ENCODE data around the gene HSPB1. TPM values are rescaled to one million over a fixed set of nuclear protein-coding genes. Genes with fewer than 3 reads are reported as not detected.
A peak's percentile ranks its signal among the peaks of the same experiment; 100 is the strongest.

Gene HSPB1
- 188 TPM for total RNA-seq
- 1,000 to 10,000 TPM; 1,028 to 2,022 (median 1,528) TPM for polyA plus RNA-seq (ENCODE audit: insufficient read depth in 1 of 8, insufficient read length in 8 of 8, low replicate concordance in 1 of 8)
- long read RNA-seq, donor 1, transcript HSPB1-203 (2 exons, 1,455 nt), result minor isoform, 19 of 542 reads
- long read RNA-seq, donor 1, transcript HSPB1-201 (3 exons, 909 nt), result major isoform, 492 of 542 reads
- long read RNA-seq, donor 1, partial matches to known transcripts, result 24 of 542 reads
- long read RNA-seq, donor 1, other reads (novel, unspliced or antisense), result 7 of 542 reads
- long read RNA-seq, donor 2, transcript HSPB1-203 (2 exons, 1,455 nt), result minor isoform, 12 of 150 reads
- long read RNA-seq, donor 2, transcript HSPB1-201 (3 exons, 909 nt), result major isoform, 138 of 150 reads
- long read RNA-seq, donor 2, partial matches to known transcripts, result 0 of 150 reads
- long read RNA-seq, donor 2, other reads (novel, unspliced or antisense), result 0 of 150 reads
- long read RNA-seq, donor 3, transcript HSPB1-201 (3 exons, 909 nt), result major isoform, 1,128 of 1,169 reads
- long read RNA-seq, donor 3, transcript HSPB1-203 (2 exons, 1,455 nt), result minor isoform, 27 of 1,169 reads
- long read RNA-seq, donor 3, partial matches to known transcripts, result 6 of 1,169 reads
- long read RNA-seq, donor 3, other reads (novel, unspliced or antisense), result 8 of 1,169 reads
- long read RNA-seq, donor 4, transcript HSPB1-201 (3 exons, 909 nt), result major isoform, 1,107 of 1,332 reads
- long read RNA-seq, donor 4, transcript HSPB1-203 (2 exons, 1,455 nt), result minor isoform, 109 of 1,332 reads
- long read RNA-seq, donor 4, partial matches to known transcripts, result 108 of 1,332 reads
- long read RNA-seq, donor 4, other reads (novel, unspliced or antisense), result 8 of 1,332 reads
- long read RNA-seq, donor 5, transcript HSPB1-201 (3 exons, 909 nt), result major isoform, 1,914 of 2,193 reads
- long read RNA-seq, donor 5, transcript HSPB1-203 (2 exons, 1,455 nt), result minor isoform, 82 of 2,193 reads
- long read RNA-seq, donor 5, partial matches to known transcripts, result 164 of 2,193 reads
- long read RNA-seq, donor 5, other reads (novel, unspliced or antisense), result 33 of 2,193 reads
- long read RNA-seq, donor 6, transcript HSPB1-201 (3 exons, 909 nt), result major isoform, 2,335 of 2,504 reads
- long read RNA-seq, donor 6, transcript HSPB1-203 (2 exons, 1,455 nt), result minor isoform, 114 of 2,504 reads
- long read RNA-seq, donor 6, partial matches to known transcripts, result 31 of 2,504 reads
- long read RNA-seq, donor 6, other reads (novel, unspliced or antisense), result 24 of 2,504 reads
- long read RNA-seq, donor 7, transcript HSPB1-203 (2 exons, 1,455 nt), result minor isoform, 107 of 1,261 reads
- long read RNA-seq, donor 7, transcript HSPB1-201 (3 exons, 909 nt), result major isoform, 1,121 of 1,261 reads
- long read RNA-seq, donor 7, partial matches to known transcripts, result 13 of 1,261 reads
- long read RNA-seq, donor 7, other reads (novel, unspliced or antisense), result 20 of 1,261 reads
- long read RNA-seq, donor 8, transcript HSPB1-201 (3 exons, 909 nt), result major isoform, 828 of 1,074 reads
- long read RNA-seq, donor 8, transcript HSPB1-203 (2 exons, 1,455 nt), result minor isoform, 72 of 1,074 reads
- long read RNA-seq, donor 8, partial matches to known transcripts, result 157 of 1,074 reads
- long read RNA-seq, donor 8, other reads (novel, unspliced or antisense), result 17 of 1,074 reads
- long read RNA-seq, donor 9, transcript HSPB1-203 (2 exons, 1,455 nt), result minor isoform, 80 of 1,151 reads
- long read RNA-seq, donor 9, transcript HSPB1-201 (3 exons, 909 nt), result major isoform, 1,057 of 1,151 reads
- long read RNA-seq, donor 9, partial matches to known transcripts, result 5 of 1,151 reads
- long read RNA-seq, donor 9, other reads (novel, unspliced or antisense), result 9 of 1,151 reads
- long read RNA-seq, donor 10, transcript HSPB1-201 (3 exons, 909 nt), result major isoform, 1,486 of 1,634 reads
- long read RNA-seq, donor 10, transcript HSPB1-203 (2 exons, 1,455 nt), result minor isoform, 97 of 1,634 reads
- long read RNA-seq, donor 10, partial matches to known transcripts, result 19 of 1,634 reads
- long read RNA-seq, donor 10, other reads (novel, unspliced or antisense), result 30 of 1,634 reads
- long read RNA-seq, donor 11, transcript HSPB1-203 (2 exons, 1,455 nt), result minor isoform, 56 of 1,084 reads
- long read RNA-seq, donor 11, transcript HSPB1-201 (3 exons, 909 nt), result major isoform, 1,010 of 1,084 reads
- long read RNA-seq, donor 11, partial matches to known transcripts, result 9 of 1,084 reads
- long read RNA-seq, donor 11, other reads (novel, unspliced or antisense), result 8 of 1,084 reads

DNA sequence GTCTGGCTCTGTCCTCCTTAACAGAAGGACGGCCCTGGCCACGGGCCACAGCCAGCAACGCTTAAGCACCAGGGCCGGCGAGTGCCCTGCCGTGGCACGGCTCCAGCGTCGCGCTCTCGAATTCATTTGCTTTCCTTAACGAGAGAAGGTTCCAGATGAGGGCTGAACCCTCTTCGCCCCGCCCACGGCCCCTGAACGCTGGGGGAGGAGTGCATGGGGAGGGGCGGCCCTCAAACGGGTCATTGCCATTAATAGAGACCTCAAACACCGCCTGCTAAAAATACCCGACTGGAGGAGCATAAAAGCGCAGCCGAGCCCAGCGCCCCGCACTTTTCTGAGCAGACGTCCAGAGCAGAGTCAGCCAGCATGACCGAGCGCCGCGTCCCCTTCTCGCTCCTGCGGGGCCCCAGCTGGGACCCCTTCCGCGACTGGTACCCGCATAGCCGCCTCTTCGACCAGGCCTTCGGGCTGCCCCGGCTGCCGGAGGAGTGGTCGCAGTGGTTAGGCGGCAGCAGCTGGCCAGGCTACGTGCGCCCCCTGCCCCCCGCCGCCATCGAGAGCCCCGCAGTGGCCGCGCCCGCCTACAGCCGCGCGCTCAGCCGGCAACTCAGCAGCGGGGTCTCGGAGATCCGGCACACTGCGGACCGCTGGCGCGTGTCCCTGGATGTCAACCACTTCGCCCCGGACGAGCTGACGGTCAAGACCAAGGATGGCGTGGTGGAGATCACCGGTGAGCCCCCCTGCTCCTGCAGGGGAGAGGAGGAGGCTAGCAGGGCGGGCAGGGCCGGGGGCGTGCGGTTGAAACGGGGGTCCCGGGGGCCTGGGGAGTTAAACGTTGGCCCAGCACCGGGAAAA is at the start of gene HSPB1:
HSPB1 (plus strand) TSS at position 327 of the 855 bp plus-strand sequence; CDS start at position 367, 40 bp downstream.
- Histone ChIP-seq H3K27ac (ENCODE audit: low read length) (peak within 1 kb of the TSS; percentile 98), H3K27me3 (ENCODE audit: control insufficient read depth, insufficient read depth, low read length) (no peaks in the 10 kb centered on the region), H3K36me3 (ENCODE audit: control insufficient read depth, insufficient read depth, low read length) (peaks cover 14% of the 10 kb centered on the region), H3K9me3 (replicated peaks; ENCODE audit: control insufficient read depth, low read depth, low read length) (no peaks in the 10 kb centered on the region), H3K4me3 (ENCODE audit: low read length) (peak within 1 kb of the TSS; percentile 96), H3K4me1 (ENCODE audit: control insufficient read depth, insufficient read depth, low read length) (peaks cover 46% of the 10 kb centered on the region)
- 0% methylated on average over 74 of the region's 75 CpGs for WGBS (ENCODE audit: insufficient coverage)
- DNase-seq, result peak; percentile 96

DNA sequence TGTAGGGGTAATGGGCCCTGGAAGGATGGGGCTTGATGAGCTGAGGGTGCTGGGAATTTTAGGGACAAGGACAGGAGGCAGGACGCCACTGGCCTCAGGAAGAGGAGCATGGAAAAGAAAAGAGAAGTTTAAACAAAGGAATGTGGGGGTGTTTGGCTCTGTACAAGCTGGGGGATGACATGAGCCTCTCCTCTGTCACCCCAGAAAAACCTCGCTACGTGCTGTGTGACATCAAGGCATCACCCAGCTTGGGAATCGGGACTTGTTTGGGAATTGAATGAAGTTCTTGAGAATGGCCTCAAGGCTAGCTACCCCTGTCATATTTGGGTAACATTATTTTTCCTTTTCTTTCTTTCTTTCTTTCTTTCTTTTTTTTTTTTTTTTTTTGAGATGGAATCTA is 47.7 kb upstream of the HSPB1 start:
- Histone ChIP-seq H3K4me3 (ENCODE audit: low read length) (no peak overlapping the region), H3K9me3 (replicated peaks; ENCODE audit: control insufficient read depth, low read depth, low read length) (no peaks in the 10 kb centered on the region), H3K36me3 (ENCODE audit: control insufficient read depth, insufficient read depth, low read length) (no peaks in the 10 kb centered on the region), H3K27ac (ENCODE audit: low read length) (no peak overlapping the region), H3K4me1 (ENCODE audit: control insufficient read depth, insufficient read depth, low read length) (peaks cover 2% of the 10 kb centered on the region), H3K27me3 (ENCODE audit: control insufficient read depth, insufficient read depth, low read length) (peaks cover 31% of the 10 kb centered on the region)
- 50% methylated on average over 1 of the region's 4 CpGs for WGBS (ENCODE audit: insufficient coverage)
- DNase-seq, result no peak

DNA sequence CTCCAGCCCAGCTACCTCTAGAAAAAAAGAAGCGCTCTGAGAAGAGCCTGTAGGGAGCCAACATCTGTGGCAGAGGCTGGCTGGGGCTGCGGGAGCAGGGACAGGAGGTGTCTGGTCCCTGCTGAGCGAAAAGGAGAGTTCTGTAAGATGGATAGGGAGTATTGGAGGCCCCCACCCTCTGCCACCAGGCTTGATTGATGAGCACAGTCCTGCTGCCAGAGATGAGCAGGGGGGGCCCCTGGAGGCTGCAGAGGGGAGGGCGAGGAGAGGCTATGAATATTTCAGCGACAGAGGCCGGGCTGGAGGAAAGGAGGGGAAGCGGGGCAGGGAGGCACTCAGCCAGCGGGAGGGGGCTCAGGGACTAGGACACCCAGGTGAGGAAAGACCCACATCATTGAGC is 44.5 kb upstream of the HSPB1 start:
- WGBS (ENCODE audit: insufficient coverage), result 17% methylated on average over 6 of the region's 8 CpGs
- peaks cover 56% of the 10 kb centered on the region for H3K27me3 ChIP-seq (ENCODE audit: control insufficient read depth, insufficient read depth, low read length)

DNA sequence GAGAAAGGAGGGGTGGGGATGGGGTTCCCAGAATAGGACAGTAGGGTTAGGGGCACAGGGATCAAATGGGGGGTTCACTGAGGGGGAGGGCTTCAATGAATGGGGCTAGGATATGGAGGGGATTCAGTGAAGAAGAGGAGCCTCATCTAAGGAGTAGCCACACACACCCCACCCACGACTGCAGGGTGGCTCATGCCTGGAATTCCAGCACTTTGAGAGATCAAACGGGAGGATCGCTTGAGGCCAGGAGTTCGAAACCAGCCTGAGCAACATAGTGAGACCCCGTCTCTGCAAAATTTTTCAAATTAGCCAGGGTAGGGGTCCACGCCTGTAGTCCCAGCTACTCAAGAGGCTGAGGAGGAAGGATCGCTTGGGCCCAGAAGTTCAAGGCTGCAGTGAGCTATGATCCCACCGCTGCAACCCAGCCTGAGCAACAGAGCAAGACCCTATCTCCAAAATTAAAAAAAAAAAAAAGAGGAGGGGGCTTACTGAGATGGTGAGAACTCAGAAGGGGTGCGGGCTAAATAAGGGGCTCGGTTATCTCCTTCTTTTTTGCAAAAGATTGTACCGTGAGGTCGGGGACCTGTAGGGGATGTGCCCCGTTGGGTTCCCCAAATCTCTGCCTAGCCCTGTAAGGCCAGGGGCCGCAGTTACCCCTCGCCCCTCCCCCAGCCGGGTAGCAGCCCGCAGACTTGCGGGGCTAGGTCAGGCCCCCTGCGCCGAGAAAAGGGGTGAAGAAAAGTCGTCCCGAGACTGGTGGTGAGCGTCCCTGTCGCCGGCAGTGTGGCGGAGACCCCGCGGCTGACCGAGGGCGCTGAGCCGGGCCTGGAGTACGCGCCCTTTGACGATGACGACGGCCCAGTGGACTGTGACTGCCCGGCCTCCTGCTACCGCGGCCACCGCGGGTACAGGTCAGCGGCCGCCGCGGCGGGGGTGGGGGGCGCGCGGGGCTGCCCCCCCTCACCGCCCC is 43.1 kb upstream of the HSPB1 start:
- H3K27me3 ChIP-seq (ENCODE audit: control insufficient read depth, insufficient read depth, low read length), result peaks cover 60% of the 10 kb centered on the region
- DNase-seq, result no peak
- H3K27ac ChIP-seq (ENCODE audit: low read length), result no peak overlapping the region
- no peaks in the 10 kb centered on the region for H3K9me3 ChIP-seq (replicated peaks; ENCODE audit: control insufficient read depth, low read depth, low read length)
- no peaks in the 10 kb centered on the region for H3K36me3 ChIP-seq (ENCODE audit: control insufficient read depth, insufficient read depth, low read length)
- no peak overlapping the region for H3K4me3 ChIP-seq (ENCODE audit: low read length)
- WGBS (ENCODE audit: insufficient coverage), result 13% methylated on average over 23 of the region's 50 CpGs
- peaks cover 2% of the 10 kb centered on the region for H3K4me1 ChIP-seq (ENCODE audit: control insufficient read depth, insufficient read depth, low read length)

More for the DNA sequence above, 44.5 kb upstream of the HSPB1 start:
- no peak for DNase-seq
- Histone ChIP-seq H3K36me3 (ENCODE audit: control insufficient read depth, insufficient read depth, low read length) (no peaks in the 10 kb centered on the region), H3K4me1 (ENCODE audit: control insufficient read depth, insufficient read depth, low read length) (peaks cover 2% of the 10 kb centered on the region), H3K27ac (ENCODE audit: low read length) (no peak overlapping the region), H3K4me3 (ENCODE audit: low read length) (no peak overlapping the region), H3K9me3 (replicated peaks; ENCODE audit: control insufficient read depth, low read depth, low read length) (no peaks in the 10 kb centered on the region)

DNA sequence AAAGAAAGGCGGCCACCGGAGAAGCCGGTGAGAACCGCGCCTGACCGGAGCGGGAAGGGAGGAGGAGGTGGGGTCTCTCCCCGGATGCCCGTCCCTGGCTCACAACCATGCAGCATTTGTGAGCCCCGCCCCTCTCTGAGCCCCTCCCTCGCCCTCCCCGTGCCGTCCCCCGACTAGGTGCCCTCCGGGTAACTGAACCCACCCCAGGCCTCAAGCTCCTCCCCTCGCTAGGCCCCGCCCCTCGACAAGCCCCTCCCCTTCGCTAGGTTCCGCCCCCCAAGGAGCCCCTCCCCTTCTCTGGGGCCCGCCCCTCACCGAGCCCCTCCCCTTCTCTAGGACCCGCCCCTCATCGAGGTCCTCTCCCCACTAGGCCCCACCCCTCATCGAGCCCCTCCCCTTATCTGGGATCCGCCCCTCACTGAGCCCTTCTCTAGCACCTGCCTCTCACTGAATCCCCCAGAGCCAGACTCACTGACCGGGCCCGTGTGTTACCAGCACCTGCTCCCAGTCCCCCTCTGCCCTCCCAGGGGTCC is 42.2 kb upstream of the HSPB1 start:
- Histone ChIP-seq H3K4me1 (ENCODE audit: control insufficient read depth, insufficient read depth, low read length) (peaks cover 2% of the 10 kb centered on the region), H3K36me3 (ENCODE audit: control insufficient read depth, insufficient read depth, low read length) (no peaks in the 10 kb centered on the region), H3K27me3 (ENCODE audit: control insufficient read depth, insufficient read depth, low read length) (peaks cover 59% of the 10 kb centered on the region), H3K27ac (ENCODE audit: low read length) (no peak overlapping the region), H3K4me3 (ENCODE audit: low read length) (no peak overlapping the region), H3K9me3 (replicated peaks; ENCODE audit: control insufficient read depth, low read depth, low read length) (no peaks in the 10 kb centered on the region)
- DNase-seq, result no peak
- WGBS (ENCODE audit: insufficient coverage), result 0% methylated on average over 13 of the region's 28 CpGs

- no peak for DNase-seq
- Histone ChIP-seq H3K4me1 (ENCODE audit: control insufficient read depth, insufficient read depth, low read length) (peaks cover 2% of the 10 kb centered on the region), H3K9me3 (replicated peaks; ENCODE audit: control insufficient read depth, low read depth, low read length) (no peaks in the 10 kb centered on the region), H3K36me3 (ENCODE audit: control insufficient read depth, insufficient read depth, low read length) (no peaks in the 10 kb centered on the region), H3K27ac (ENCODE audit: low read length) (no peak overlapping the region), H3K4me3 (ENCODE audit: low read length) (no peak overlapping the region), H3K27me3 (ENCODE audit: control insufficient read depth, insufficient read depth, low read length) (peaks cover 59% of the 10 kb centered on the region)
- WGBS (ENCODE audit: insufficient coverage), result 89% methylated on average over 10 of the region's 11 CpGs
Measured at GRCh38 chr7:76261329-76261728, 41.1 kb upstream of the HSPB1 start.

- Histone ChIP-seq H3K27ac (ENCODE audit: low read length) (no peak overlapping the region), H3K36me3 (ENCODE audit: control insufficient read depth, insufficient read depth, low read length) (no peaks in the 10 kb centered on the region), H3K9me3 (replicated peaks; ENCODE audit: control insufficient read depth, low read depth, low read length) (no peaks in the 10 kb centered on the region), H3K4me1 (ENCODE audit: control insufficient read depth, insufficient read depth, low read length) (peaks cover 4% of the 10 kb centered on the region), H3K27me3 (ENCODE audit: control insufficient read depth, insufficient read depth, low read length) (peaks cover 62% of the 10 kb centered on the region), H3K4me3 (ENCODE audit: low read length) (no peak overlapping the region)
- no peak for DNase-seq
- WGBS (ENCODE audit: insufficient coverage), result 53% methylated on average over 2 of the region's 4 CpGs
Measured at GRCh38 chr7:76261931-76262330, 40.5 kb upstream of the HSPB1 start.
